GM12878 (cell line): ENCODE results near the gene CACNA1S.

Experiments used
- ASH2L ChIP-seq: fragments of 300-600, 200-600 bp; sonication (generic); IDR thresholded peaks from 2 replicates; pipeline ENCODE4 v1.6.1; 2017; ENCODE audit warnings: low read depth, mild to moderate bottlenecking, borderline replicate concordance
- BACH1 ChIP-seq: fragments of 450-650 bp; IDR thresholded peaks from 2 replicates; pipeline ENCODE4 v1.6.1; 2017; ENCODE audit warnings: mild to moderate bottlenecking, borderline replicate concordance
- CBX5 ChIP-seq: sonication (generic); IDR thresholded peaks from 2 replicates; pipeline ENCODE4 v1.6.1; 2016; ENCODE audit warnings: low read depth, moderate library complexity, mild to moderate bottlenecking, inconsistent platforms
- CREB1 ChIP-seq: IDR thresholded peaks from 2 replicates; pipeline ENCODE4 v1.6.1; 2012; ENCODE audit warnings: low read depth, mild to moderate bottlenecking, inconsistent platforms
- EP300 ChIP-seq, 2 experiments: fragments of 150-350 bp in 1 of 2; IDR thresholded peaks; 2 replicates each; pipeline ENCODE4 v1.6.1; 2011 to 2012; ENCODE audit warnings: low read depth in 2 of 2, low read length in 2 of 2, borderline replicate concordance in 1 of 2, improper control_type of control experiment in 1 of 2, inconsistent platforms in 1 of 2; ENCODE audit not compliant: control insufficient read depth in 1 of 2
- EZH2 ChIP-seq: IDR thresholded peaks from 2 replicates; pipeline ENCODE4 v1.6.1; 2012; ENCODE audit warnings: low read depth, mild to moderate bottlenecking, control low read depth, inconsistent platforms, low read length, borderline replicate concordance; ENCODE audit not compliant: control insufficient read depth
- MTA2 ChIP-seq: fragments of 450-650 bp; IDR thresholded peaks from 2 replicates; pipeline ENCODE4 v1.6.1; 2016; ENCODE audit warnings: low read depth, mild to moderate bottlenecking, moderate library complexity
- POLR2AphosphoS2 ChIP-seq: IDR thresholded peaks from 2 replicates; pipeline ENCODE4 v1.6.1; 2011; ENCODE audit warnings: low read depth, mild to moderate bottlenecking, low read length, improper control_type of control experiment, moderate library complexity
- POLR2AphosphoS5 ChIP-seq: IDR thresholded peaks from 2 replicates; pipeline ENCODE4 v1.6.1; 2011; ENCODE audit warnings: mild to moderate bottlenecking, low read length, inconsistent platforms
- RB1 ChIP-seq: fragments of 450-650 bp; formaldehyde crosslinking; IDR thresholded peaks from 2 replicates; pipeline ENCODE4 v1.6.1; 2017; ENCODE audit warnings: mild to moderate bottlenecking, borderline replicate concordance
- ZNF384 ChIP-seq: IDR thresholded peaks from 2 replicates; pipeline ENCODE4 v1.6.1; 2012; ENCODE audit warnings: low read depth, mild to moderate bottlenecking, low read length, improper control_type of control experiment, borderline replicate concordance
- TF ChIP-seq, protein P1 (sequence below): IDR thresholded peaks from 2 replicates; pipeline ENCODE4 v1.6.1; 2012; ENCODE audit warnings: mild to moderate bottlenecking, low read depth, low read length
- TF ChIP-seq, protein P2 (sequence below), 3 experiments: IDR thresholded peaks in 2 of 3; conservative IDR thresholded peaks in 1 of 3; 2 replicates each; pipeline ENCODE4 v1.5.1; 2011; ENCODE audit warnings: low read depth in 3 of 3, low read length in 3 of 3, mild to moderate bottlenecking in 3 of 3, control low read depth in 2 of 3, moderate library complexity in 2 of 3, inconsistent platforms in 1 of 3, mixed read lengths in 1 of 3; ENCODE audit not compliant: control insufficient read depth in 2 of 3, insufficient read depth in 1 of 3; ENCODE audit errors: extremely low read depth in 1 of 3
- TF ChIP-seq, protein P3 (sequence below): fragments of 450-650 bp; IDR thresholded peaks from 2 replicates; pipeline ENCODE4 v1.6.1; 2017; ENCODE audit warnings: low read depth, mild to moderate bottlenecking, moderate library complexity

DNA sequence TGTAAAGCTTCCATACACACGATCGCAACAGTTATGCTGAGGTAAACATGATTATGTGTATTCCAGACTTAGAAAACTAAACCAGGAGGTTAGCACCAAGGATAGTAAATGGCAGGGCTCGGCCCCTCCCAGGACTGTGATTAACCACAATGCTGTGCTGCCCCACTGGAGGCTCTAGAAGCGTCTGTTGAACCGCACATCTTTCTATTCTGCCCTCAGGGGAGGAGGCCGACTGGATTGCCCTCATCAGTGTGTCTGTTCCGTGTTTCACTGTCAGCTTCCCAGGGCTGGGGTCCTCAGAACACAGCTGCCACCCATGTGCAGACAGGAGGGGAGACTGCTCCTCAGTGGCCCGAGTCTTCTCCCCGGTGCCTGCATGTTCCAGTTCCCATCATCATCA is 27.5 kb upstream of the CACNA1S start:
- TF ChIP-seq MTA2 (no peak), CREB1 (no peak), RB1 (no peak), EP300 (IDR thresholded peaks at IDR 0.05; ENCODE audit: borderline replicate concordance in 1 of 2, control insufficient read depth in 1 of 2, low read depth in 2 of 2, low read length in 2 of 2) (no peak), EZH2 (no peak), CBX5 (no peak), ASH2L (no peak), BACH1 (no peak), ZNF384 (no peak), POLR2AphosphoS5 (no peak), POLR2AphosphoS2 (no peak)
- TF ChIP-seq, protein P1, sequence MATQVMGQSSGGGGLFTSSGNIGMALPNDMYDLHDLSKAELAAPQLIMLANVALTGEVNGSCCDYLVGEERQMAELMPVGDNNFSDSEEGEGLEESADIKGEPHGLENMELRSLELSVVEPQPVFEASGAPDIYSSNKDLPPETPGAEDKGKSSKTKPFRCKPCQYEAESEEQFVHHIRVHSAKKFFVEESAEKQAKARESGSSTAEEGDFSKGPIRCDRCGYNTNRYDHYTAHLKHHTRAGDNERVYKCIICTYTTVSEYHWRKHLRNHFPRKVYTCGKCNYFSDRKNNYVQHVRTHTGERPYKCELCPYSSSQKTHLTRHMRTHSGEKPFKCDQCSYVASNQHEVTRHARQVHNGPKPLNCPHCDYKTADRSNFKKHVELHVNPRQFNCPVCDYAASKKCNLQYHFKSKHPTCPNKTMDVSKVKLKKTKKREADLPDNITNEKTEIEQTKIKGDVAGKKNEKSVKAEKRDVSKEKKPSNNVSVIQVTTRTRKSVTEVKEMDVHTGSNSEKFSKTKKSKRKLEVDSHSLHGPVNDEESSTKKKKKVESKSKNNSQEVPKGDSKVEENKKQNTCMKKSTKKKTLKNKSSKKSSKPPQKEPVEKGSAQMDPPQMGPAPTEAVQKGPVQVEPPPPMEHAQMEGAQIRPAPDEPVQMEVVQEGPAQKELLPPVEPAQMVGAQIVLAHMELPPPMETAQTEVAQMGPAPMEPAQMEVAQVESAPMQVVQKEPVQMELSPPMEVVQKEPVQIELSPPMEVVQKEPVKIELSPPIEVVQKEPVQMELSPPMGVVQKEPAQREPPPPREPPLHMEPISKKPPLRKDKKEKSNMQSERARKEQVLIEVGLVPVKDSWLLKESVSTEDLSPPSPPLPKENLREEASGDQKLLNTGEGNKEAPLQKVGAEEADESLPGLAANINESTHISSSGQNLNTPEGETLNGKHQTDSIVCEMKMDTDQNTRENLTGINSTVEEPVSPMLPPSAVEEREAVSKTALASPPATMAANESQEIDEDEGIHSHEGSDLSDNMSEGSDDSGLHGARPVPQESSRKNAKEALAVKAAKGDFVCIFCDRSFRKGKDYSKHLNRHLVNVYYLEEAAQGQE: no peak
- TF ChIP-seq, protein P2, sequence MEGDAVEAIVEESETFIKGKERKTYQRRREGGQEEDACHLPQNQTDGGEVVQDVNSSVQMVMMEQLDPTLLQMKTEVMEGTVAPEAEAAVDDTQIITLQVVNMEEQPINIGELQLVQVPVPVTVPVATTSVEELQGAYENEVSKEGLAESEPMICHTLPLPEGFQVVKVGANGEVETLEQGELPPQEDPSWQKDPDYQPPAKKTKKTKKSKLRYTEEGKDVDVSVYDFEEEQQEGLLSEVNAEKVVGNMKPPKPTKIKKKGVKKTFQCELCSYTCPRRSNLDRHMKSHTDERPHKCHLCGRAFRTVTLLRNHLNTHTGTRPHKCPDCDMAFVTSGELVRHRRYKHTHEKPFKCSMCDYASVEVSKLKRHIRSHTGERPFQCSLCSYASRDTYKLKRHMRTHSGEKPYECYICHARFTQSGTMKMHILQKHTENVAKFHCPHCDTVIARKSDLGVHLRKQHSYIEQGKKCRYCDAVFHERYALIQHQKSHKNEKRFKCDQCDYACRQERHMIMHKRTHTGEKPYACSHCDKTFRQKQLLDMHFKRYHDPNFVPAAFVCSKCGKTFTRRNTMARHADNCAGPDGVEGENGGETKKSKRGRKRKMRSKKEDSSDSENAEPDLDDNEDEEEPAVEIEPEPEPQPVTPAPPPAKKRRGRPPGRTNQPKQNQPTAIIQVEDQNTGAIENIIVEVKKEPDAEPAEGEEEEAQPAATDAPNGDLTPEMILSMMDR (IDR thresholded peaks at IDR 0.05 in 2 of 3, conservative IDR thresholded peaks at IDR 0.05 in 1 of 3; ENCODE audit: control insufficient read depth in 2 of 3, extremely low read depth in 1 of 3, insufficient read depth in 1 of 3, low read depth in 3 of 3, low read length in 3 of 3): no peak
- TF ChIP-seq, protein P3, sequence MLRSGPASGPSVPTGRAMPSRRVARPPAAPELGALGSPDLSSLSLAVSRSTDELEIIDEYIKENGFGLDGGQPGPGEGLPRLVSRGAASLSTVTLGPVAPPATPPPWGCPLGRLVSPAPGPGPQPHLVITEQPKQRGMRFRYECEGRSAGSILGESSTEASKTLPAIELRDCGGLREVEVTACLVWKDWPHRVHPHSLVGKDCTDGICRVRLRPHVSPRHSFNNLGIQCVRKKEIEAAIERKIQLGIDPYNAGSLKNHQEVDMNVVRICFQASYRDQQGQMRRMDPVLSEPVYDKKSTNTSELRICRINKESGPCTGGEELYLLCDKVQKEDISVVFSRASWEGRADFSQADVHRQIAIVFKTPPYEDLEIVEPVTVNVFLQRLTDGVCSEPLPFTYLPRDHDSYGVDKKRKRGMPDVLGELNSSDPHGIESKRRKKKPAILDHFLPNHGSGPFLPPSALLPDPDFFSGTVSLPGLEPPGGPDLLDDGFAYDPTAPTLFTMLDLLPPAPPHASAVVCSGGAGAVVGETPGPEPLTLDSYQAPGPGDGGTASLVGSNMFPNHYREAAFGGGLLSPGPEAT: no peak
